ENCODE measurements around the gene LDB2.
"Not testable (repeated sequence)": the region's sequence is repeated elsewhere in the genome, so short reads cannot be mapped to it uniquely, and the experiment has no call there.

Gene LDB2

GRCh38 chr4:16897991-16898827, at the start of gene LDB2:
TSS of gene LDB2 (minus strand) at chr4:16898645.
- ChIA-PET POLR2A (no interaction called here), CTCF (interaction anchor here (1.0 kb wide), 1 partner anchor 18 kb away, joined by 3 read pairs; no protein-coding TSS in a partner anchor)
- DNase-seq (ENCODE audit: extremely low spot score), result peak; percentile 10
- TF ChIP-seq L3MBTL2 (conservative IDR thresholded peaks at IDR 0.05), result no peak
- no peak for TF ChIP-seq HDGF (IDR thresholded peaks at IDR 0.05; ENCODE audit: borderline replicate concordance)
- TF ChIP-seq PKNOX1 (IDR thresholded peaks at IDR 0.05), result no peak
- TF ChIP-seq TARDBP (IDR thresholded peaks at IDR 0.05), result no peak
- TF ChIP-seq SUZ12 (IDR thresholded peaks at IDR 0.05), result no peak
- no peak for TF ChIP-seq FOXM1 (IDR thresholded peaks at IDR 0.05; ENCODE audit: borderline replicate concordance)
- TF ChIP-seq ARNT (IDR thresholded peaks at IDR 0.05), result no peak
- TF ChIP-seq BHLHE40 (IDR thresholded peaks at IDR 0.05; ENCODE audit: borderline replicate concordance), result no peak
- no peak for TF ChIP-seq ZNF384 (IDR thresholded peaks at IDR 0.05)
- TF ChIP-seq SP1 (IDR thresholded peaks at IDR 0.05), result no peak
- no peak for TF ChIP-seq FOXK2 (IDR thresholded peaks at IDR 0.05)
- no peak for TF ChIP-seq FOXA1 (IDR thresholded peaks at IDR 0.05)

GRCh38 chr4:16942491-16942890, 44.0 kb upstream of the LDB2 start:
- TF ChIP-seq FOXM1 (IDR thresholded peaks at IDR 0.05; ENCODE audit: borderline replicate concordance), result no peak
- ChIA-PET POLR2A (no interaction called here), CTCF (no interaction called here)
- no peak for DNase-seq (ENCODE audit: extremely low spot score)

- TF ChIP-seq FOXK2 (IDR thresholded peaks at IDR 0.05) (no peak), CTBP1 (IDR thresholded peaks at IDR 0.05; ENCODE audit: borderline replicate concordance) (no peak), NFRKB (IDR thresholded peaks at IDR 0.05) (no peak), SUZ12 (IDR thresholded peaks at IDR 0.05) (no peak), ARNT (IDR thresholded peaks at IDR 0.05) (no peak)
- no peak for DNase-seq (ENCODE audit: extremely low spot score)
- ChIA-PET POLR2A (no interaction called here), CTCF (no interaction called here)
These were observed 40.7 kb upstream of the LDB2 start for GRCh38 chr4:16939178-16939577.

- DNase-seq (ENCODE audit: extremely low spot score), result no peak
- ChIA-PET CTCF (no interaction called here), POLR2A (no interaction called here)
- TF ChIP-seq TARDBP (IDR thresholded peaks at IDR 0.05), result no peak
- TF ChIP-seq ELF4 (IDR thresholded peaks at IDR 0.05), result no peak
- no peak for TF ChIP-seq NFRKB (IDR thresholded peaks at IDR 0.05)
- no peak for TF ChIP-seq ZNF384 (IDR thresholded peaks at IDR 0.05)
- TF ChIP-seq FOXM1 (IDR thresholded peaks at IDR 0.05; ENCODE audit: borderline replicate concordance), result no peak
- no peak for TF ChIP-seq FOXA1 (IDR thresholded peaks at IDR 0.05)
- no peak for TF ChIP-seq LEF1 (IDR thresholded peaks at IDR 0.05; ENCODE audit: borderline replicate concordance)
- no peak for TF ChIP-seq SP1 (IDR thresholded peaks at IDR 0.05)
- no peak for TF ChIP-seq ARNT (IDR thresholded peaks at IDR 0.05)
- TF ChIP-seq CTBP1 (IDR thresholded peaks at IDR 0.05; ENCODE audit: borderline replicate concordance), result no peak
These were observed 40.1 kb upstream of the LDB2 start for GRCh38 chr4:16938512-16939040.

- no peak for DNase-seq (ENCODE audit: extremely low spot score)
- POLR2A ChIA-PET, result no interaction called here
These were observed 33.2 kb upstream of the LDB2 start for GRCh38 chr4:16931339-16932305.

GRCh38 chr4:16926214-16926613, 27.8 kb upstream of the LDB2 start:
- ChIA-PET CTCF (interaction anchor here (0.8 kb wide), 1 partner anchor 10 kb away, joined by 4 read pairs; no protein-coding TSS in a partner anchor), POLR2A (no interaction called here)
- no peak for DNase-seq (ENCODE audit: extremely low spot score)
- TF ChIP-seq PKNOX1 (IDR thresholded peaks at IDR 0.05), result no peak
- TF ChIP-seq FOXM1 (IDR thresholded peaks at IDR 0.05; ENCODE audit: borderline replicate concordance), result no peak
- no peak for TF ChIP-seq NFRKB (IDR thresholded peaks at IDR 0.05)
- no peak for TF ChIP-seq LEF1 (IDR thresholded peaks at IDR 0.05; ENCODE audit: borderline replicate concordance)
- TF ChIP-seq FOXK2 (IDR thresholded peaks at IDR 0.05), result no peak
- TF ChIP-seq HDGF (IDR thresholded peaks at IDR 0.05; ENCODE audit: borderline replicate concordance), result no peak
- TF ChIP-seq SP1 (IDR thresholded peaks at IDR 0.05), result no peak
- TF ChIP-seq FOXA1 (IDR thresholded peaks at IDR 0.05), result no peak
- no peak for TF ChIP-seq ZNF384 (IDR thresholded peaks at IDR 0.05)
- no peak for TF ChIP-seq BHLHE40 (IDR thresholded peaks at IDR 0.05; ENCODE audit: borderline replicate concordance)
- no peak for TF ChIP-seq L3MBTL2 (conservative IDR thresholded peaks at IDR 0.05)
- TF ChIP-seq ARNT (IDR thresholded peaks at IDR 0.05), result no peak
- no peak for TF ChIP-seq SUZ12 (IDR thresholded peaks at IDR 0.05)
- no peak for TF ChIP-seq ELF4 (IDR thresholded peaks at IDR 0.05)
- TF ChIP-seq TARDBP (IDR thresholded peaks at IDR 0.05), result no peak
- TF ChIP-seq CTBP1 (IDR thresholded peaks at IDR 0.05; ENCODE audit: borderline replicate concordance), result no peak

More at GRCh38 chr4:16931339-16932305, 33.2 kb upstream of the LDB2 start:
- TF ChIP-seq BHLHE40 (IDR thresholded peaks at IDR 0.05; ENCODE audit: borderline replicate concordance) (no peak), SP1 (IDR thresholded peaks at IDR 0.05) (no peak), FOXA1 (IDR thresholded peaks at IDR 0.05) (no peak), TARDBP (IDR thresholded peaks at IDR 0.05) (no peak), ZNF384 (IDR thresholded peaks at IDR 0.05) (no peak), SUZ12 (IDR thresholded peaks at IDR 0.05) (no peak), ELF4 (IDR thresholded peaks at IDR 0.05) (no peak), ARNT (IDR thresholded peaks at IDR 0.05) (no peak)
- CTCF ChIA-PET, result no interaction called here

GRCh38 chr4:16918716-16919115, 20.3 kb upstream of the LDB2 start:
- CTCF ChIA-PET; DNase-seq (ENCODE audit: extremely low spot score); POLR2A ChIA-PET: not testable (repeated sequence)
